Endometrial microvascular endothelial cells (primary cell): ENCODE results near the gene PRAMEF1. TPM values are rescaled to one million over a fixed set of nuclear protein-coding genes. Genes with fewer than 3 reads are reported as not detected.

ENCODE experiments used
- total RNA-seq: library from RNA; depleted of rRNA; stranded (reverse); fragments of >200 nt; gene quantifications from one replicate; pipeline ENCODE4 v1.2.3, GENCODE V29; 2015; ENCODE audit errors: inconsistent ontology term

Gene PRAMEF1
- total RNA-seq, 1 donor from 2014 or later, result not detected

Other genes starting within 250 kb of the PRAMEF1 start
- gene DHRS3, start 173.2 kb upstream of the PRAMEF1 start, total RNA-seq, result 55.8 TPM
- gene AADACL4, start 147.3 kb upstream of the PRAMEF1 start, total RNA-seq, result not detected
- gene AADACL3, start 75.3 kb upstream of the PRAMEF1 start, total RNA-seq, result not detected
- gene CFAP107, start 45.2 kb upstream of the PRAMEF1 start, total RNA-seq, result not detected
- gene PRAMEF12, start 17.7 kb upstream of the PRAMEF1 start, total RNA-seq, result not detected
- not detected for gene PRAMEF11, start 40.0 kb downstream of the PRAMEF1 start, total RNA-seq
- not detected for gene HNRNPCL1, start 57.3 kb downstream of the PRAMEF1 start, total RNA-seq
- not detected for gene PRAMEF2, start 65.7 kb downstream of the PRAMEF1 start, total RNA-seq
- not detected for gene PRAMEF4, start 94.8 kb downstream of the PRAMEF1 start, total RNA-seq
- not detected for gene PRAMEF10, start 106.9 kb downstream of the PRAMEF1 start, total RNA-seq
- not detected for gene PRAMEF7, start 125.2 kb downstream of the PRAMEF1 start, total RNA-seq
- not detected for gene PRAMEF6, start 156.2 kb downstream of the PRAMEF1 start, total RNA-seq